HG02840 (cell line): ENCODE data around the gene KIF26B.

Experiments used
- ATAC-seq: cut with Tn5 transposase; IDR thresholded peaks from one replicate; pipeline ENCODE4 v1.9.1; 2021; ENCODE audit warnings: mild to moderate bottlenecking, moderate library complexity, moderate number of reproducible peaks; ENCODE audit not compliant: unreplicated experiment, low FRiP score

Gene KIF26B

DNA sequence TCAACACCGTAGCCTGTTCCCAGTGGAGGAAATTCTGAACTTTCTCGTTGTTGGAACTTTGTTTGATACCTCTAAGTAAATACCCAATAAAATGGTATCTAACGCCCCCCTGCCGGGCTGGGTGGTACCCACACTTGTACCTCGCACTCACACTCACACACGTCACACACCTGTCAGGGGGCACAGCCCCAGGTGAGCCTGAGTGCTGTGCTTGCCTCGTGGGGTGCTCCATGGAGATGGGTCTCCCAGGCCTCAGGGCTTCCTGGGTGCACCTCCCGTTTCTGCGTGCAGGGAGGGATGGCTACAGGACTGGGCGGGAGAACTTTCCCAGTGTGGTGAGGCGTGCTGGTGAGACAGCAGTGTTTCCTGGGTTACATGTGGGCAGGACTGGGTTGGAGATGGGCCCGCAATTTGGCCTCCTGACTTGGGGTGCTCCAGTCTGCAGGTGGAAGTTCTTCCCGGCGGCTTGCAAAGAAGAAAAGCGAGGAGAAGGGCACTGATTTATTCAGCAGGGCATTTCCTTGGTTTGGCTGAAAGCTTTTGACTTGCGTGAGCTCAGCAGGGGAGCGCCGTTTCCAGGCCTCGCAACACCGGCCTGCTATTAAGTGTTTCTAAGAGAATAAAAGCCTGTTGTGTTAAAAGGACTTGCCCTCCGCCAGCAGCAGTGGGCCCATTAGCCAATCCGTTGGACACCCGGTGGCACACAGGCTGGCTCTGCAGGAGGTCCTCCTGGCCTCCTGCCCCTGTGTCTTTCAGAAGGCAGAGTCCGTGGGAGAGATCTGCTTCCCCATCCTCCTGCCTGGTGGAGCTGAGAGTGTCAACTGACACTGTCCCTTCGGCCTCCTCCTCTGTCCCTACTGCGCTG, 79.7 kb downstream of the KIF26B start:
- ATAC-seq: no peak

DNA sequence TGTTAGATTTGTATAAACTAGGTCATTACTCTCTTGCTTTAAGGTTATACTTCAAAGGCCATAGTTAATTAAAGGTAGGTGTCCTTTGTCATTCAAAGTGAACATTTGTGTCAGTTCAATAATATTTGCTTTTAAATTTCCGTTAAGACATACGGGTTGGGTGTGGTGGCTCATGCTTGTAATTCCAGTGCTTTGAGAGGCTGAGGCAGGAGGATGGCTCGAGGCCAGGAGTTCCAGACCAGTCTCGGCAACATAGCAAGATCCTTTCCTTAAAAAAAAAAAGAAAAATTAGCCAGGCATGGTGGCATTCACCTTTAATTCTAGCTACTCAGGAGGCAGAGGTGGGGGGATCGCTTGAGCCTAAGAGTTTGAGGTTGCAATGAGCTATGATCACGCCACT, 80.4 kb downstream of the KIF26B start:
- no peak for ATAC-seq

DNA sequence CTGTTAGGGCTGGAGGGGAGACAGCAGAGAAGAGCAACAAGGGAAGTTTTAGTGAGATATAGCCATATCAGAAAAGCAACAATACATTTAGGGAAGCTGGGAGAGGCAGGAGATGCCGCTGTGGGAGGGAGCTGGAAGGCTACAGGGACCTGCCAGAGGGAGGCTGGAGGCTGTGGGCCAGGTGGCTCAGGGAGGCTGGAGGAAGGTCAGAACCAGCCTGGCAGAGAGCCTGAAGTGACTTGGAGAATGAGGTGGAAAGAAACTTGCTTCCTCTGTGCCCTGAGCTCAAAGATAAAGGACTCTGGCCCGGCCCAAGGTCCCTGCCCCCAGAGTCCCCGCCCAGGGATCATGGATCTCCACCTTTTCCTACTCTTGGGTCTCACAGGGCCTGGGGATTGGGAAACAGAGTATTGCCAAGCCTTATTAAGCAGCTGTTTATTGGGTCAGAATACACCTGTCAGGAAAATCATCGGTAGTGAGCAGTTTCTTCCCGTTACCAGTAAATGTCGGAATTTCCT, 85.9 kb downstream of the KIF26B start:
- no peak for ATAC-seq

DNA sequence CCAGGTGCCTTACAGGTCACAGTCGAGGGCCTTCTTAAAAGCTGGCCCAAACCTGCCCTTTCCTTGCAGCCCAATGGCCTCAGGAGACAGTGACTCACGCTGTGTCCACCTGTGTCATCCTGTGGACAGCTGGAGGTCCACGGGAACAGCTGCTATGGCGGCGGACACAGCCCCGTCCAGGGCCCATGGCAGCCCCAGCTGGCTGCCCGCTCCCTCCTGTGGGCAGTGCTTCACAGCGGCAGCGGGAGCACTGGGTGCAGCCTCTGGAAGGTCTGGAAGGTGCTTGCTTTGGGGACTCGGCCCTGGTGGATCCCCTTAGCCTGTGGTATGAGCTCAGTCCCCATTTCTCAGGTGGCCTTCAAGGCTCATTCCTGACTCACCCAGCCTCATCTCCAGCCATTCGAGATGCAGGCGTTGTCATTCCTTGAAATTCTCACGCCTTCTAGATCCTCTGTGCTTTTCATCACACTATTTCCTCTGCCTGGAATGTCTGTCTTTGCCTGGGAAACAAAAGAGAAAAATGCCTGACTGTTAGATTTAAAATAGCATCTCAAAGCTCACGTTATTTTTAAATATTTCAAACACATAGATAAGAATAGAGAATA, 86.8 kb downstream of the KIF26B start:
- ATAC-seq: no peak

DNA sequence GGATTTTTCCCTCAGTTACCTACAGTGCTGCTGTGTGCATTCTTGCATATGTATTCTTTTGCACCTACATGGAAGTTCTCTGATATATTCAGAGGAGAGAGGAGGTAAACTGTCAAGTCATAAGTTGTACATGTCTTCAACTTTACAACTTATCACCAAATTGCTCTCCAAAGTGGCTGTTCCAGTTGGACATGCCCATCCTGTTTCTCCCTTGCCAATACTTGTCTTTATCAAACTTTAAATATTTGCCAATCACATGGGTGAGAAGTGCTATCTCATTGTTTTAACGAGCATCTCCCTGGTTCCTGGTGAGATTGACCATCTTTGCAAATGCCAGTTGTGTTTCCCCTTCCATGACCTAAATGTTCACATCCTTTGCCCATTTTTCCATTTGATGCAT, 88.2 kb downstream of the KIF26B start:
- no peak for ATAC-seq

DNA sequence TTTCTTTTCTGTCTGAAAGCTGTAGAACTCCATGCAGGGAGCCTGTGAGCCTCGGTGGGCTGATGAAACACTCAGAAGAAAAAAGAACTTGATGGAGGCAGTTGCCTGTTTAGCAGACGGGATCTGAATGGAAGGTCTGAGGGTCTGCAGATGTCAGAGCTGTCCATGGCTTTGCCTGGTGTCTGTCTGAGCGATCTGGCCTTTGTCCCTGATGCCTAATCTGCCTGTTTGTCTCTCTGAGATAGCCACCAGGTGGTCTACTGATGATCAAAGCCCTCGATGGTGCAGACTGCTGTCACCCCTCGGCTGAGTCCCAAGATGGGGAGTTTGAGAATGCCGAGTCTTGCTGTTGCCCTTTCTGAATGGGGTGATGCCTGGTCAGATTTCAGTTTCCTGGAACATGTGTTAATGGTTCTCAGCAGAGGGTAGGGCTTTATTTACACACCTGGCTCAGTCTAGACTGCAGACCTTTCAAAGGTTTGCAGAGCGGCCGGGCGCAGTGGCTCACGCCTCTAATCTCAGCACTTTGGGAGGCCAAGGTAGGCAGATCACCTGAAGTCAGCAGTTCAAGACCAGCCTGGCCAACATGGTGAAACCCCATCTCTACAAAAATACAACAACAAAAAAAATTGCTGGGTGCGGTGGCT, 90.4 kb downstream of the KIF26B start:
- no peak for ATAC-seq

DNA sequence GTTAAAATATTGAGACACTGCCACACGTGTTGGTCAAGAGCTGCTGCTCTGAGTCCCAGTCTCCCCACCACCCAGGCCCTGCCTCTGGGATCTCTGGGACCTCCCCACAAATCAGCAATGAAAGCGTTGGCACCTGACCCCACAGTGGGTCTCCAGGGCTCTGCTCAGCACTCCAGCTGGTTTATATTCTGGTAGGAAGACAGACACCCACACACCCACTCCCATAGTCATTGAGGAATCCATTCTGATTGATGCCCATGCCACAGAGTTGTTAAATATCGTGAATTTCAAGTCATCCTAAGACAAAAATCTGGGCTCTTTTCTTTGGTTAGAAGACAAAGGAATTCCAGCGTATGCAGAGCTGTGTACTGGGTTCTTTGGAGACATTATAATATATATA, 91.6 kb downstream of the KIF26B start:
- no peak for ATAC-seq

DNA sequence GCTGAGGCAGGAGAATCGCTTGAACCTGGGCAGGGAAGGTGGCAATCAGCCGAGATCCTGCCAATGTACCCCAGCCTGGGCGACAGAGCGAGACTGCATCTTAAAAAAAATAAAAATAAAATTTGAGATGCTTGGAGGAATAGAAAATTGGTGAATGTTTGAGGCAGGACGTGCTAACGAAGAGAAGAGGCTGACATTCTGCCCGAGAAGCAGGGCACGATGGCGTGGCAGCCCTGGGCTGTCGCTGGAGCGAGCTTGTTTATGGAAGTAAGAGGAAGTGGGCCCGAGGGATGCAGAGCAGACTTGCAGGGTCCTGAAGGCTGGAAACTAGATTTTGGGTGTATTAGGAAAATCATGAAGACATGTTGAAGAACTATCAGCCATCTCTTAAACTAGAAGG, 92.6 kb downstream of the KIF26B start:
- ATAC-seq: no peak

DNA sequence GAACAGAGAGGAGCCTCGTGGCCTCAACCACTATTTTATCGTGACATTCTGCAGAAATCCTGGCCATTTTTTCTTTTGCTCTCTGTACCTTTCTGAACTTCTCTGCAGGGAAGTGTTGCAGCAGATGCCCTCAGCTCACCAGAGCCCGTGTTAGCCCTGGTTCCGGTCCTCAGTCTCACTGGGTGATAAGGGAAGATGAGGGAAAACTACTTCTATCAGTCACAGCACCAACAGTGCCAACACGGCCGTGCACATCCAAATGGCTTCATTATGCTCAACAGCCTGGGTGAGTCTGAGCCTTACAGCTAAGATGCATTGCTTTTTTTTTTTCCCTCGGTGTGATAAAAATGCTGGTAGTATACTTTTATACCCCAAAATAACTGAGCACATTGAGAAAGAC, 93.0 kb downstream of the KIF26B start:
- no peak for ATAC-seq

DNA sequence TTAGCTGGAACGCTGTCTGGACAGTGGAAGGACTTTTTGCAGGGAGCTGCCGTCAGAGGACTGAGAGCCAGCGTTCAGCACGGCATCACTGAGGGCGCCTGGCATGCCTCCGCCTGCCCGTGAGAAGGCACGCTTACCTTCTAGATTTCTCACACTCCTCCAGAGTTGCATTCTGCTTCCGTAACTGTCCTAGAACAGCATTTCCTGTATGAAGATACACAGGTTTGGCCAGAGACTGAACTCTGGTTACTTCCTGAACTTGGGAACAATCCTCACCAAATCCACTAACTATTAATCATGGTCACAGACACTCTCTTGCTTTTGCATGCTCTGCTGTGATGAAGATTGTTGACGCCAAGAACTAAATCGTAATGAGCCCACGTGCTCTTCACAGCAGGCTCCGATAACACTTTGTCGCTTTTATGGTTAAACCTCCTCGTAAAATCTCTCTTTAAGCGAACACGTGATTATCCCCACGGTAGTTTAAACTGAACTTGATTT, 93.5 kb downstream of the KIF26B start:
- ATAC-seq: no peak

DNA sequence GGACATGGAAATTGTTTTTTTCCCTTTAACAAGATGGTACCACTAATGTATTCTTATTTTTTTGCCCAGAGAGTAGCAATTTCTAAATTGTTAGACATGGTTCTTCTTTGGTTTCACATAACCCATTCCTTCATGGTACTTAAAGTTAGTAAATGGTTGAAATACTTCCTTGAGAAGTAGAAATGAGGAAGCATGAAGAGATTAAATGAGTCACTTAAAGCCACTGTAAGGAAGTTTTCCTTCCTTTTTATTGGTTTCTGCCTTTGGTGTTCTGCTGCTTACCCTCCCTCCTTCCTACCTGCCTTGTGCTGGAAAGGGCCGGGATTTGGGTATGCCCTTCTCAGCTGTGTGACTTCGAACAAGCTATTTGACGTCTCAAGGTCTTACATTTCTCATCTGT, 101.0 kb downstream of the KIF26B start:
- ATAC-seq: no peak

DNA sequence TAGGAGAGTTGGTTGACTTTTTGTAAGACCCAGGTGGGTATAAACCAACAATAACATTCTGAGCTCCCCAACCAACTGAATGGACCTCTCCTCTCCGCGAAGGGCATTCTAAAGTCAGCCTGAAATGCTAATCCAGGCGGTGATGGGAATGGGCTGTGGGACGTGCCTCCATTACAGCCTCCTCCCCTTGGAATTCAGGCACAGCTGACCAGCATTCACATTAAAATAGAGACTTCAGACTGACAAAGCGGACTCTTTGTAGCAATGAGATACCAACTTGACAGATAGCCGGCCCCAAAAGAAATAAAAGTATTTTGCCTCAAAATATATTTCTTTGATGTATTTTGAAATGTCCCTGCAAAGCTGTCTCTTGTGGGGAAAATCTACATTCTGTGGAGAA, 101.7 kb downstream of the KIF26B start:
- no peak for ATAC-seq

DNA sequence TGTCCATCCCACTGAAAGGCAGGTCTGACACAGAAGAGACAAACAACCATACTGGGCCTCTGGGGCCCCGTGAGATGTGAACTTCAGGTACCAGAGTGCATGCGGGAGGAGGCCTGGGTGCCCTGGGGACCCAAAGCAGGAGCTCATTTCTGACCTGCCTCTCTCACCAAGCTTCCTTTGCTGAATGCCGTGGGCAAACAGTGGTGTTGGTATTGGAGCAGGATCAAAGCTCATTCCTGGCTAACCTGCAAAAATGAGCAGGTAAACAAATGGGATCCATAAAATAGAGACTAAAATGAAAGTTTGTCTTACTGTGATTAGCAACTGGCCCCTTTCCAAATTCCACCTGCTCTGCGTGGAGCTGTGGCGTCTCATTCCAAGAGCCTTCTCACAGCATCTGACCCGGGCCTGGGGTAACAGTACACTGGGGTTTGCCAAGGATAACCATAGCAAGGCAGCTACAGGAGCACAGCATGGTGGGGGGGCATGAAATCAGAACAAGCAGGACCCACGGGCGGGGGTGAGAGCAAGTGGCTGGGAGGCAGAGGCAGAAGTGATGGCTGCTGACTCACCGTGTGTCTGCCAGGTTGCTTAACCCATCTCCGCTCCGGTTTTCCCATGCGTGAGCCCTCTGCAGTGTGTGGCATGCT, 103.6 kb downstream of the KIF26B start:
- no peak for ATAC-seq

DNA sequence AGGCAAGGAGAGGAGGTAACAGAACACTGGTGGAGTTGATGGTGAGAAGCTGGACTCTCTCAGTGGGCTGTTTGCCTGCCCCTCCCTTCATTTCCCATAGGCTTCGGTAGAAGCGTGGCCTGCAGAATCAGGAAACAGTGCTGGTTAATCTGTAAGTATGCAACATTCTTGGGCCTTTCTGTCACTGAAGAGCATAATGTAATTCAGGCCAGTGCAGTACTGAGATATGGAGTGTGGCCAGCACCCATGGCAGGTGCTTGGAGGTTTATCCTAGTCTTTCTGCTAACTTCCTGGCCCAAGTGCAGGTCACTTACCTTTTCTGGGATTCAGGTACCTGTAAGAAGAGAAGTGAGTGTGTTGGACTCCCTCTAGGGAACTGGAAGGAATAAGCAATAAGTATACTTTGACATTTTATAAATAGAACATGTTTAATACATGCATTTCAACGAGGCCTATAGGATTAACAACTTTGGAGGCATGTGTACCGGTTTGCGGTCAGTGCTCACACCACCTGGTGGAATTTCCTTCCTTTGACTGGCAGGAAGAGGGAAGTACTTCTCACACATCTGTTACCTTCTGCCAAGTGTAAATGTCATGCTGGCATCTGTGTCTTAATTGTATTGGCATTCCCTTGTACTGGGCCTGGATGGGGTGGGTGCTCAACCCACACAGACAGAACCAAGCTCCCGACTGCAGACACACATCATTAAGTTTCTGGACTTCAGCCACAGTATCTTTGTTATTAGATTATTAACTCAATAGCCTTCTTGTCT, 105.5 kb downstream of the KIF26B start:
- ATAC-seq: no peak

DNA sequence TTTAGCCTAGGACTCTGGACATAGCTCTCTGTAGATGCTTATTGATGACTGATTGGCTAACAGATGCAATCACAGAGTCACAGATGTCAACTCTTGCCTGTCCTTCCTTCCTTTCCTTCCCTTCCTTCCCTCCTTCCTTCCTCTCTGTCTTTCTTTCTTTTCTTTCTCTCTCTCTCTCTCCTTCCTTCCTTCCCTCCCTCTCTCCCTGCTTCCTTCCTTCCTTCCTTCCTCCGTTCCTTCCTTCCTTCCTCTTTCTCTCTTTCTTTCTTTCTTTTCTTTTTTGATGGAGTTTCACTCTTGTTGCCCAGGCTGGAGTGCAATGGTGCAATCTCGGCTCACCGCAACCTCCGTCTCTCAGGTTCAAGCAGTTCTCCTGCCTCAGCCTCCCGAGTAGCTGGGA, 106.1 kb downstream of the KIF26B start:
- no peak for ATAC-seq

DNA sequence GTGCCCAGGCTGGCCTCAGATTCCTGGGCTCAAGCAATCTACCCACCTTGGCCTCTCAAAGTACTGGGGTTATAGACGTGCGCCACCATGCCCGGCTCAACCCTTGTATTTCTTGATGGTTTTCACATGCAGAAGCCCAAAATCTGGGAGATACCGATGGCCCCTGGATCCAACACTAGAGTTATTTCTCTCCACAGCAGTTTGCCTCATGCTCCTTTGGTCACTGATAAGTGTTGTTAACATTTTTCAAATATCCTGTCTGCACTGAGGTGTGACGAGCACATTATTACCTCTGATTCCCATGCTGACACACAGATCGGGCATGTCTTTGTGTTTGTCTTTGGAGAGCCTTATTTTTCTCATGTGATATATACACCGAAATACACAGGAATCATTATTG, 107.0 kb downstream of the KIF26B start:
- no peak for ATAC-seq

DNA sequence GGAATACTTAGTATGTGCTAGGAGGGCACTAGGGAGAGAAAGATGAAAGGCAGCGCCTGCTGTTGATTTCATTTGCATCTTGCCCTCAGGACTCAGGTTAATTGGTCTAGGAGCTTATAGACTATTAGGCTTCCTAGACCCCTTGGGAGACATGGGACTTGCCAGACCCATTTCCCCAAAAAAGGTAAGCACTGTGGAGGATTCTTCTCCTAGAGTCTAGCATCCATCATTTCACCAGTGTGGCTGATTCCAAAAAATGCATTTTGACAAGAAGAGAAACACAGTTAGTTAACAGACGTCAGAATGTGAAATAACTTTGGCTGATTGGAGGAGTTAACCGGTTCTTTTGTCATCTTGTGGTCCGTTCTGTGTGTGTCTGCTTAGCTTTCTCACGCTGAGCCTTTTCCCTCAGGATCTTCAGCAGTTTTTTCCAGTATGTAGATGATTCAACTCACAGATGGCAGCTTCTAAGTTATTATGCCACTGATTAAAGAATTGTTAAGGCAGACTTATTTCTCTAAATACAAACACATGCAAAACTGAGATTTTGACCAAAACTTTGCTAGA, 108.8 kb downstream of the KIF26B start:
- no peak for ATAC-seq

DNA sequence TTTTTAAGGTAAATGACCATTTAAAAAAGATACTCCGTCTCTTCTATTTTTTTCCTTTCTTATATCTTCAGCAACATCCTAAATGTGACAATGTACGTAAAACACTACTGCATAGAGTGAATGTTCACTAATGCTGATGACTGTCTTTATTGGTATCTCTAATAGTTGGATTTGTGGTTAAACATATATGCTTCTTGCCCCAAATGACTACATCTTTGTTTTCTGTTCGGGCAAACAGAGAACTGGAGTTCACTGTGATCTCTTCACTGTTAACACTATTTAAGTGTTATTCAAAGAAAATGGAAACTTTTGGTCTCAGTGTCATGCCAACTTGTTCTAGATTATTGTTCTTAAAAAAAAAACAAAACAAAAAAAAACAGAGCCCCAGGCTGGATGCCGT, 109.4 kb downstream of the KIF26B start:
- ATAC-seq: no peak

DNA sequence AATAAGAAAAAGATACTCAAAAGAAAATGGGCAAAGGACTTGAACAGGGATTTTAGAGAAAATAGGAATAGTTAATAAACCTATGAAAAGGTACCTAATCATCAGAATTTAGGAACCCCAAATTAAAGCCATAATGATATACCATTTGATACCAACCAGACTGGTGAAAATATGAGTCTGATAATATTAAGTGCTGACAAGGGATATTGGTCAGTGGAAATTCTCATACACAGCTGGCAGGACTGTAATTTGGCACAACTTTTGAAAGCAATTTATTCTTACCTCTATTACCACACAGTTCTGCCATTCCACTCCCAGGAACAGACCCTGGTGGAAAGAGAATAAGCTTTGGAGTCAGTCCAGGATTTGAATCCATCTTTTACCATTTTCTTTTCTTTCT, 111.3 kb downstream of the KIF26B start:
- ATAC-seq: no peak

DNA sequence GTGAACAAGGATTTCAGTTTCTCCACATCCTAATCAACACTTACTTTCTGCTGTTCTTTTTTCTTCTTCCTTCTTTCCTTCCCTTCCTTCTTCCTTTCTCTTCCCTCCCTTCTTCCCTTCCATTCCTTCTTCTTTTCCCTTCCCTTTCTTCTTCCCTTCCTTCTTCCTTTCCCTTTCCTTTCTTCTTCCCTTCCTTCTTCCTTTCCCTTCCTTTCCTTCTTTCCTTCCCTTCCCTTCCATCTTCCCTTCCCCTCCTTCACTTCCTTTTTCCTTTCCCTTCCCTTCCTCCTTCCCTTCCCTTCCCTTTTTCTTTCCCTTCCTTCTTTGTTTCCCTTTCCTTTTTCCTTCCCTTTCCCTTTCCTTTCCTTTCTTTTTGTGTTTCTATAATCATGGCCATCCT, 115.3 kb downstream of the KIF26B start:
- no peak for ATAC-seq
